ENCODE data around the gene OBI1.
A peak's percentile ranks its signal among the peaks of the same experiment; 100 is the strongest.
"Not testable (repeated sequence)": the region's sequence is repeated elsewhere in the genome, so short reads cannot be mapped to it uniquely, and the experiment has no call there.

Gene OBI1

GRCh38 chr13:78659450-78659730, 435 bp upstream of the OBI1 start:
- Mint-ChIP-seq H3K36me3 (ENCODE audit: low read depth) (peaks cover 23% of the 10 kb centered on the region), H3K4me3 (peak overlapping the region; percentile 100), H3K4me1 (ENCODE audit: low read depth) (peaks cover 11% of the 10 kb centered on the region)

DNA sequence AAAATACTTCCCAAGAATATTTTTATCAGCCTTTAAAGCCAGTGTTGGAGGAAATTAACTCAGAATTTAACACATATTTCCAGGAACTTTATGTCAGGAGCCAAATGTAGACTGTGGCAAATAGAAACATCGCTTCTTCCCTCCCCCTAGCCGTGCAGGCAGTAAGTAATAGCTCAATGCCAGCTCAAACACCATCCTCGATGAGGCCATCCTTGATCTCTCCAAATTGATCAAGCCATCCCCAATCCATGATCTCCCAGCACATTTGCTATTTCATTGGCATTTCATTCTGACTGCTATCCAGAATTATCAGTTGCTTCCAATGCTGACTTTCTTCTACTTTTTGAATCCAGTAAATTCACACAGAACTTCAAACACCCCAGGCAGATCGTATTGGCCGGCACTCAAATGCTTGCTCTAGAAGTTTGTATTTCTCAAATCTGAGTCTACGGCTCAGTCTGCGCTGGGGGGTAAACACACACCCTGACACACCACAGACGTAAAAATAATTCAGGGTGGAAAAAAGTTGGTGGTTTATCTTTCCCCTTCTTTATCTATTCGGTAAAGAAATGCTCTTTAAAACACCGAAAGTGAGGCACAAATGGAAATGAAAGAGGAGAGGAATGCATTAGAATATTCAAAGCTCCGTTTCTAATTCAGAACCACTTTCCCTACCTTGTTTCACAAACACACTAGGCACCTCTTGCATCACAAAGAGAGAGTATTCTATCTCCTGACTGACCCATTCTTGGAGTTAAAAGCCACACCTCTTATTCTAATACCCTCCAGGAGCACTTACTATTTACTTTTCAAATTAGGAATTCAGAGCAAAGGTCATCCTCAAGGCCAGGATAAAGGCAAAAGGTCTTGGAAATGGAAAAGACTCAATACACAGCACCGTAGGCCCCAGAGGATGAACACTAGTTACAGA, 991 bp downstream of the OBI1 start:
- Mint-ChIP-seq H3K27me3 (peaks cover 6% of the 10 kb centered on the region), H3K36me3 (ENCODE audit: low read depth) (peaks cover 23% of the 10 kb centered on the region), H3K9me3 (no peaks in the 10 kb centered on the region), H3K27ac (peak overlapping the region; percentile 94), H3K4me1 (ENCODE audit: low read depth) (peaks cover 11% of the 10 kb centered on the region), H3K4me3 (peak overlapping the region; percentile 100)
- intact Hi-C loops (cut with micrococcal nuclease) = loop anchor here (5.0 to 10.0 kb wide), 2 partner anchors 61 to 727 kb away; no protein-coding TSS in a partner anchor

More at GRCh38 chr13:78659450-78659730, 435 bp upstream of the OBI1 start:
- Mint-ChIP-seq H3K27me3 (peaks cover 8% of the 10 kb centered on the region), H3K27ac (peak overlapping the region; percentile 94), H3K9me3 (no peaks in the 10 kb centered on the region)
- intact Hi-C loops (cut with micrococcal nuclease) = loop anchor here (5.0 to 10.0 kb wide), 2 partner anchors 62 to 725 kb away; no protein-coding TSS in a partner anchor

DNA sequence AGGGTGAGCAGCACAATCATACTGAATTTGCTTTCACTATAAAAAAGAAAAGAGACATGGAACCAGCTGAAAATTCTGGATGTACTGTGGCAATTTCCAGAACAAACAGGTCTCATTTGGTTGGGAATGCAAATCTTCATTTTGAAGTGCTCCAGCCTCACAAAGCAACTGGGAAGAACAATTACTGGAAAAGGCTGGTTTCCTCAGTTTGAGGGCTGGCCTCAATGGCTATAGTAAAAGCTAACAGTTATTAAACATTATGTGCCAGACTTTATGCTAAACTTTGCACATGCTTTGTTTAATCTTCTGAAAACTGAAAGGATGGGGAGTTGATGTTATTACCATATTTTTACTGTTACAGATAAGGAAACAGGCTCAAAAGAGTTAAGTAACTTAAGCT, 3.0 kb downstream of the OBI1 start:
- Mint-ChIP-seq H3K4me3 (no peak overlapping the region), H3K4me1 (ENCODE audit: low read depth) (peaks cover 11% of the 10 kb centered on the region), H3K9me3 (no peaks in the 10 kb centered on the region), H3K27ac (no peak overlapping the region), H3K36me3 (ENCODE audit: low read depth) (peaks cover 23% of the 10 kb centered on the region), H3K27me3 (peaks cover 6% of the 10 kb centered on the region)
- intact Hi-C loops (cut with micrococcal nuclease) = loop anchor here (5.0 to 10.0 kb wide), 2 partner anchors 59 to 729 kb away; no protein-coding TSS in a partner anchor

DNA sequence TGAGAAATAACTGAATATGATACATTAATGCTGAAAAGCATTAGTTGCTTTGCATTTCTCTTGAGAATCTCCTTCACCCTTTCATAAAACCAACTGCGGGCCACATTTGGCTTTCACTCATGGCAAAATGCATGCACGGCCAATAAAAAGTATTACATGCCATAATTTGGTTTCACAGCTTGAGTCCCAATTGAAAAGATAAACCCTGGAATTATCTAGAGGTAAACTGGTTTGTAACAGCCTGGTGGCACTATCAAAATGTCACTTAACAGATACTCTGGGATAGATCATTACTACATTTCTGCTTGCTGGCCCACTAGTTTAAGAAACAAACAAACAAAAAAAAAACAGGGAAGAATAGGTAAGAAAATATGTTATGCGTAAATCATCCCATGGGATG, 3.9 kb downstream of the OBI1 start:
- intact Hi-C loops (cut with micrococcal nuclease) = loop anchor here (5.0 to 10.0 kb wide), 2 partner anchors 58 to 730 kb away; no protein-coding TSS in a partner anchor
- Mint-ChIP-seq H3K4me1 (ENCODE audit: low read depth) (peaks cover 11% of the 10 kb centered on the region), H3K4me3 (no peak overlapping the region), H3K27me3 (peaks cover 3% of the 10 kb centered on the region), H3K36me3 (ENCODE audit: low read depth) (peaks cover 23% of the 10 kb centered on the region), H3K9me3 (no peaks in the 10 kb centered on the region), H3K27ac (no peak overlapping the region)

GRCh38 chr13:78652651-78653050, 6.3 kb downstream of the OBI1 start:
- no peaks in the 10 kb centered on the region for H3K9me3 Mint-ChIP-seq
- no peaks in the 10 kb centered on the region for H3K27me3 Mint-ChIP-seq
- no peak overlapping the region for H3K27ac Mint-ChIP-seq
- intact Hi-C loops (cut with micrococcal nuclease) = loop anchor here (10.0 kb wide), 1 partner anchor 732 kb away; no protein-coding TSS in a partner anchor
- peaks cover 12% of the 10 kb centered on the region for H3K36me3 Mint-ChIP-seq (ENCODE audit: low read depth)
- no peak overlapping the region for H3K4me3 Mint-ChIP-seq
- peaks cover 3% of the 10 kb centered on the region for H3K4me1 Mint-ChIP-seq (ENCODE audit: low read depth)

DNA sequence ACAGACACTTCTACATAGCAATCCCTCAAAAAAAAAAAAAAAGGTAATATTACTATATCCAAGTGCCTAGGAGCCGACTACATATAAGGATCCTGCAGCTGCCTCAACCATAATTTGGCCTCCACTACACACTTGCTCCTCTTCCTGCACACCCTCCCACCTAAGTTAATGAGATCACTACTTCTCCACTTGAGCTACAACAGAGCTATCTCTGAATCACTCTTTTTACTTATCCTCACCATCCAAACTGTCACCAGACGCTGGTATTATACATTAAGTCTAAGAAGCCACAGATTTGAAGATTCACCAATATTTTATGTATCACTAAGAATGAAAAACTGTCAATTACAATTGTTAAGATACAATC, 8.3 kb downstream of the OBI1 start:
- Mint-ChIP-seq H3K36me3 (ENCODE audit: low read depth) (peaks cover 8% of the 10 kb centered on the region), H3K9me3 (no peaks in the 10 kb centered on the region), H3K27me3 (no peaks in the 10 kb centered on the region), H3K4me1 (ENCODE audit: low read depth) (peaks cover 10% of the 10 kb centered on the region), H3K27ac (no peak overlapping the region), H3K4me3 (no peak overlapping the region)
- intact Hi-C loops (cut with micrococcal nuclease) = loop anchor here (10.0 kb wide), 1 partner anchor 734 kb away; no protein-coding TSS in a partner anchor

DNA sequence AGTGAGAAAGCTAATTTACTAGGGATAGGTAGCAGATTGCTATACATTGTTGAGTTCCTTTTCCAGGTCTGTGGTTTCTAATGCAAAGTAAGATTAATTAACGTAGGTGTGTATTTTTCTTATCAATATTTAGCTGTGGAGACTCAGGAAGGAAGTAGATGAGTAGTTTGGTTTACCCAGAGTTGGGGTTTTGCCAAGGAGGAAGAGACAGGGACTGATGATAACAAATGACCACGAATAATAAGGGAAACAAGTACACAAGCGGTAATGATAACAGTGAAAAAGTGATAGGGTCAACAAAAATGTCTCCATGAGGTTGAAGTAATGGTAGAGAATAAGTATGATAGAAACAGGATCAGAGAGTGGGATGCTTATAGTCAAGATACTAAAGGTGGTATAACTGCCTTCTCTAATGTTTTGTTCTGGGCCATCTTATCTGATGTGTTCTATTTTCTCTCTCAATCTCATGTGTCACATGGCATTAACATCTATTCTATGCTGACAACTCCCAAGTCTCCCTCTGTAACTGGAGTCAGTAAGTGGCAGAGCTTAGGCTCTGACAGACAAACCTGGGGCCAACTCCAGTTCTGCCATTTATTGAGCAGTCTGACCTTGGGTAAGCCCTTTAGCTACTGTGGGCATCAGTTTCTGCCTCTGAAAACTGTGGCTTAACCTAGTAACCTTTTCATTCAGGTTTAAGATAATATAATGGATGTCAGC, 8.8 kb downstream of the OBI1 start:
- H3K36me3 Mint-ChIP-seq (ENCODE audit: low read depth) = peaks cover 3% of the 10 kb centered on the region
- no peak overlapping the region for H3K27ac Mint-ChIP-seq
- H3K27me3 Mint-ChIP-seq = no peaks in the 10 kb centered on the region
- H3K4me3 Mint-ChIP-seq = no peak overlapping the region
- H3K9me3 Mint-ChIP-seq = no peaks in the 10 kb centered on the region
- peaks cover 10% of the 10 kb centered on the region for H3K4me1 Mint-ChIP-seq (ENCODE audit: low read depth)
- intact Hi-C loops (cut with micrococcal nuclease) = loop anchor here (10.0 kb wide), 1 partner anchor 735 kb away; no protein-coding TSS in a partner anchor

- intact Hi-C loops (cut with micrococcal nuclease); H3K27ac Mint-ChIP-seq; H3K27me3 Mint-ChIP-seq; H3K4me3 Mint-ChIP-seq; H3K9me3 Mint-ChIP-seq: not testable (repeated sequence)
- Mint-ChIP-seq H3K4me1 (ENCODE audit: low read depth) (peaks cover 16% of the 10 kb centered on the region), H3K36me3 (ENCODE audit: low read depth) (peaks cover 16% of the 10 kb centered on the region)
These were observed 11.8 kb downstream of the OBI1 start for GRCh38 chr13:78647109-78647678.

- Mint-ChIP-seq H3K4me3 (no peak overlapping the region), H3K4me1 (ENCODE audit: low read depth) (no peaks in the 10 kb centered on the region), H3K9me3 (no peaks in the 10 kb centered on the region), H3K36me3 (ENCODE audit: low read depth) (peaks cover 74% of the 10 kb centered on the region), H3K27me3 (no peaks in the 10 kb centered on the region), H3K27ac (no peak overlapping the region)
- intact Hi-C loops (cut with micrococcal nuclease) = no loop called here
These were observed 20.7 kb downstream of the OBI1 start for GRCh38 chr13:78638216-78638615.

DNA sequence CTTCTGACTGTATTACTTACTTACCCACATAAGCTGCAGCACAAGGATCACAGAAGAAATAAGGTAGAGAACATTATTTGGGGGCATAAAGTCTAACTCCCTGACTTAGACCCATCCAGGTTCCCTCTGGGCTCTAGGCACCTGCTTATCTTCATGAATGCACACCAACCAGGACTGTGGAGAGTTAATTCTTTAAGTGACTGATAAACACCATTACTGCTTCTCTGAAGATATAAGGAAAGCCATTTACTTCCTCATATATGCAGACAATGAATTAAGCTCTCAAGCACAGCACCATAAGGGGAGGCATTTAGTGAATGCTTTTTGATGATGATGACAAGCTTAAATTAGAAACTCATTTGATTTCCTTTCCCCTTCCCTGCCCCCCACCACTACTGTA, 22.5 kb downstream of the OBI1 start:
- no peaks in the 10 kb centered on the region for H3K9me3 Mint-ChIP-seq
- H3K27me3 Mint-ChIP-seq = no peaks in the 10 kb centered on the region
- intact Hi-C loops (cut with micrococcal nuclease) = no loop called here
- H3K36me3 Mint-ChIP-seq (ENCODE audit: low read depth) = peaks cover 86% of the 10 kb centered on the region
- H3K4me3 Mint-ChIP-seq = no peak overlapping the region
- H3K27ac Mint-ChIP-seq = no peak overlapping the region
- H3K4me1 Mint-ChIP-seq (ENCODE audit: low read depth) = no peaks in the 10 kb centered on the region

GRCh38 chr13:78632996-78633395, 26.0 kb downstream of the OBI1 start:
- H3K4me1 Mint-ChIP-seq (ENCODE audit: low read depth) = no peaks in the 10 kb centered on the region
- H3K27ac Mint-ChIP-seq = no peak overlapping the region
- H3K27me3 Mint-ChIP-seq = no peaks in the 10 kb centered on the region
- no peaks in the 10 kb centered on the region for H3K9me3 Mint-ChIP-seq
- intact Hi-C loops (cut with micrococcal nuclease) = no loop called here
- peaks cover 78% of the 10 kb centered on the region for H3K36me3 Mint-ChIP-seq (ENCODE audit: low read depth)
- H3K4me3 Mint-ChIP-seq = no peak overlapping the region

DNA sequence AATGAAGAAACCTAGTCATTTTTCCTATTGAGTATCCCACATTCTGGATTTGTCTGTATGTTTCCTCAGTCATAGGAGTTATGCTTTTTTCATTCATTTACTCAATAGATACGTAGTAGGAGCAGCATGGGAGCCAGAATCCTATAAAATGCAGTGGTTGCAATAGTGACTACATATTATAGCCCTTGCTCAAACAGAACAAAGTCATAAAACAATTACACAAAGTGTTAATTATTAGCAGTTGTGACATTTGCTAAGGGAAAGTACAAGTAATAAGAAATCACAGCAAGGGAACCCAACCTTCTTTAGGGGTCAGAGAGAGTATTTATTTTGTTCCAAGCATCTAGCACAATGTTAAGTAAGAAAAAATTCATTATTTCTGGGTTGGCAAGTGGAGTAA, 27.9 kb downstream of the OBI1 start:
- H3K36me3 Mint-ChIP-seq (ENCODE audit: low read depth) = peaks cover 79% of the 10 kb centered on the region
- no peaks in the 10 kb centered on the region for H3K4me1 Mint-ChIP-seq (ENCODE audit: low read depth)
- H3K4me3 Mint-ChIP-seq = no peak overlapping the region
- intact Hi-C loops (cut with micrococcal nuclease) = no loop called here
- no peaks in the 10 kb centered on the region for H3K27me3 Mint-ChIP-seq
- no peaks in the 10 kb centered on the region for H3K9me3 Mint-ChIP-seq
- H3K27ac Mint-ChIP-seq = no peak overlapping the region

DNA sequence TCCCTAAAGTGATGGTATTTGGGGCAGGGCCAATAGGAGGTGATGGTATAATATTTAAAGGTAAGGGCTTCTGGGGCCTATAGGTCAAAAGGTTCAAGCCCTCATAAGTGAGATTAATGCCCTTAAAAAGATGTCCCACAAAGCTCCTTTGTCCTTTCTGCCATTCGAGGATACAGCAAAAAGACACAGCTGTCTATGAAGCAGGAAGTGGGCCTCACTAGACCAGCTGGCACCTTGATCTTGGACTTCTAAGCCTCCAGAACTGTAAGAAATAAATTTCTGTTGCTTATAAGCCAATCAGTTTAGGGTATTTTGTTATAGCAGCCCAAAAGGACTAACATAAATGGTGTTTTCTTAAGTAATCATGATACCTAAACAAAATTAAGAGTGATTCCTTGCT, 28.4 kb downstream of the OBI1 start:
- intact Hi-C loops (cut with micrococcal nuclease) = no loop called here
- H3K27me3 Mint-ChIP-seq = no peaks in the 10 kb centered on the region
- peaks cover 79% of the 10 kb centered on the region for H3K36me3 Mint-ChIP-seq (ENCODE audit: low read depth)
- H3K4me3 Mint-ChIP-seq = no peak overlapping the region
- H3K27ac Mint-ChIP-seq = no peak overlapping the region
- no peaks in the 10 kb centered on the region for H3K9me3 Mint-ChIP-seq
- peaks cover 4% of the 10 kb centered on the region for H3K4me1 Mint-ChIP-seq (ENCODE audit: low read depth)

GRCh38 chr13:78625384-78625783, 33.6 kb downstream of the OBI1 start:
- Mint-ChIP-seq H3K4me1 (ENCODE audit: low read depth) (peaks cover 7% of the 10 kb centered on the region), H3K9me3 (no peaks in the 10 kb centered on the region), H3K27ac (no peak overlapping the region), H3K4me3 (no peak overlapping the region), H3K27me3 (no peaks in the 10 kb centered on the region), H3K36me3 (ENCODE audit: low read depth) (peaks cover 56% of the 10 kb centered on the region)
- intact Hi-C loops (cut with micrococcal nuclease) = no loop called here
